B cell (primary cell): Measurements from ENCODE around the gene GLMN.
"Not testable (repeated sequence)": the region's sequence is repeated elsewhere in the genome, so short reads cannot be mapped to it uniquely, and the experiment has no call there.

Experiments
- CTCF ChIP-seq: fragments of 200-600 bp; IDR thresholded peaks from one replicate; pipeline ENCODE4 v1.8.0; 2022; ENCODE audit warnings: antibody characterized with exemption, mild to moderate bottlenecking
- EZH2 ChIP-seq: IDR thresholded peaks from 2 replicates; pipeline ENCODE4 v1.6.1; 2012; ENCODE audit warnings: borderline replicate concordance, low read depth, mild to moderate bottlenecking, moderate library complexity, low read length; ENCODE audit not compliant: insufficient read depth, poor library complexity, severe bottlenecking

DNA sequence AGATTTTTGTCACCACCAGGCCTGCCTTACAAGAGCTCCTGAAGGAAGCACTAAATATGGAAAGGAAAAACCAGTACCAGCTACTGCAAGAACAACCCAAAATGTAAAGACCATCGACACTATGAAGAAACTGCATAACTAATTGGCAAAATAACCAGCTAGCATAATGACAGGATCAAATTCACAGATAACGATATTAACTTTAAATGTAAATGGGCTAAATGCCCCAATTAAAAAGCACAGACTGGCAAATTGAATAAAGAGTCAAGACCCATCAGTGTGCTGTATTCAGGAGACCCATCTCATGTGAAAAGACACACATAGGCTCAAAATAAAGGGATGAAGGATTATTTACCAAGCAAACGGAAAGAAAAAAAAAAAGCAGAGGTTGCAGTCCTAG, 44.1 kb downstream of the GLMN start:
- not testable (repeated sequence) for TF ChIP-seq CTCF, EZH2
